Prostate gland (tissue), 1 donor: ENCODE results near the gene GNG5.

Experiments
- POLR2A ChIP-seq: fragments of 450-650 bp; IDR thresholded peaks from one replicate; pipeline ENCODE4 v1.6.1; 2016; ENCODE audit warnings: antibody characterized with exemption, mild to moderate bottlenecking
- POLR2AphosphoS5 ChIP-seq: sonication (generic); formaldehyde crosslinking; IDR thresholded peaks from one replicate; pipeline ENCODE4 v1.6.1; 2017; ENCODE audit warnings: antibody characterized with exemption

- TF ChIP-seq POLR2AphosphoS5 = no peak
- no peak for TF ChIP-seq POLR2A
Measured at GRCh38 chr1:84505493-84506001, 834 bp downstream of the GNG5 start.
